ENCODE data around the gene AKAP1.

The AKAP1 gene

DNA sequence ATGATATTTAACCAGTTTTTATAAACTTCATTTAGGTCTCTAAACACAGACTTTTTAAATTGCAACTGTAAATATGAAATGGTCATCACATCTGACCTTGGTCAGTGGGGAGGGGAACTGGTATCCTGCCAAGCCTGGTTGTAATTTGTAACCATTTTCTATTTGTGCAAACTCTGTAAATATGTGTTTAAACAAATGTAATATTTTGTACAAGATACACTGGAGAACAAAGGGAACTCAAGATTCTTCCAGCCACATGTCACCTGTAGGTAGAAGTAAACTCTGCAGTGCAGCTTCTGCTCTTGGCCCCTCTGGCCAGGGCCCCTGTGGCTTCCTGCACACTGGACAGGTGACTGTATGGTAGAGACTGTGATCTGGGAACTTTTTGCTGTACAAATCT is 35.8 kb downstream of the AKAP1 start:
- POLR2A ChIA-PET = no interaction called here
- TF ChIP-seq TARDBP (IDR thresholded peaks at IDR 0.05) (no peak), BHLHE40 (IDR thresholded peaks at IDR 0.05; ENCODE audit: borderline replicate concordance) (no peak)
- DNase-seq (ENCODE audit: extremely low spot score) = no peak
- CTCF ChIA-PET = interaction anchor here (0.9 to 1.9 kb wide), 2 partner anchors 11 to 12 kb away, joined by 3 to 17 read pairs; no protein-coding TSS in a partner anchor

DNA sequence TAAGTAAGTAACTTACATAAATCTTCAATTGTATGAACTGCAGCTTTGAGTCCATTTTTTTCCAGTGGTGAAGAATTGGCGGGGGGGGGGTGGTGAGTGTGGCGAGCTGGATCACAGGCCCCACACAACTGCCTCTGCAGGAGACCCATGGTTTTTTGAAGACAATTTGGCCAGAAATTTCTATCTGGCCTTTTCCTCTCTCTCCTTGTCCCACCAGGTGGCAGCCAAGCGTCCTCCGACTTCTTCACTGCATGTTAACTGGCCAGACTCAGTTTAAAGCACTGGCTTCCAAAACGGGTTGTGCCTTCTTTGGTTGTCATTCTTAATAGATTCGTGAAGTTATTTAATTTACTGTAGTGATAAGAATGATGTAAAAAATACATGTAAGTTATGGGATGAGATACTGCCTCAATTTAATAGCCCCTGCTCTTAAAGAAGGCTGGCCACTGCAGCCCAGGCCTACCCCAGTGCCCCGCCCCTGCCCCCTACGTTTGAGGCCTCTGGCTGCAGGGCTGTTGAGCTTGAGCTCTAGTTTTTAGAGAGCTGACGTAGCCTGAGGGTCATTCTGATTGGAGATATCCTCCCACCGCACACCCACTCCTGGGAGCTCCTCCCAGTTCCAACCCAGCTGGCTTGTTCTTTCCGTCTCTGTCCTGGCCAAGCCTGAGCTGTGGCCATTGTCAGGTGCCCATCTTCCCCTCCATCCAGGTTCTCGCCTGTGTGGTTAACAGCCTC is 36.4 kb downstream of the AKAP1 start:
- CTCF ChIA-PET = interaction anchor here (0.7 to 1.9 kb wide), 2 partner anchors 8 to 13 kb away, joined by 4 to 17 read pairs; no protein-coding TSS in a partner anchor
- peak; percentile 71 for DNase-seq (ENCODE audit: extremely low spot score)
- TF ChIP-seq SP1 (IDR thresholded peaks at IDR 0.05) = no peak
- no peak for TF ChIP-seq FOXM1 (IDR thresholded peaks at IDR 0.05; ENCODE audit: borderline replicate concordance)
- TF ChIP-seq, protein P1, sequence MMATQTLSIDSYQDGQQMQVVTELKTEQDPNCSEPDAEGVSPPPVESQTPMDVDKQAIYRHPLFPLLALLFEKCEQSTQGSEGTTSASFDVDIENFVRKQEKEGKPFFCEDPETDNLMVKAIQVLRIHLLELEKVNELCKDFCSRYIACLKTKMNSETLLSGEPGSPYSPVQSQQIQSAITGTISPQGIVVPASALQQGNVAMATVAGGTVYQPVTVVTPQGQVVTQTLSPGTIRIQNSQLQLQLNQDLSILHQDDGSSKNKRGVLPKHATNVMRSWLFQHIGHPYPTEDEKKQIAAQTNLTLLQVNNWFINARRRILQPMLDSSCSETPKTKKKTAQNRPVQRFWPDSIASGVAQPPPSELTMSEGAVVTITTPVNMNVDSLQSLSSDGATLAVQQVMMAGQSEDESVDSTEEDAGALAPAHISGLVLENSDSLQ (IDR thresholded peaks at IDR 0.05) = no peak
- TF ChIP-seq FOXK2 (IDR thresholded peaks at IDR 0.05) = no peak
- TF ChIP-seq HDGF (IDR thresholded peaks at IDR 0.05; ENCODE audit: borderline replicate concordance) = no peak
- POLR2A ChIA-PET = interaction anchor here (1.3 kb wide), 1 partner anchor 15 kb away, joined by 3 read pairs; no protein-coding TSS in a partner anchor

DNA sequence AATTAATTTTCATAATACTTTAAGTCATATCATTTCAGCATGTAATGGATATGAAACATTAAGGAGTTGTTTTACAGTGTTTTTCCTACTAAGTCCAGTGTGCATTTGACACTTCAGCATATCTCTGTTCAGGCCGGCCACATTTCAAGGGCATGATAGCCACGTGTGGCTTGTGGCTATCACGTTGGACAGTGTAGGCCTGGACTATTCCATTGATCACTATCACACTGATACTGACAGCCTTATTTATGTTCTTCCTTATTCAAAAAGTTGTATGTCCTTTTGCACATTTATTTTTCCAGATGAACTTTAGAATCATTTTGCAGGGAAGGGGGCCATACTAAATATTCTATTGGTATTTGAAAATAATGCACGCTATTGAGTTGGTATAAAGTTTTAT is 39.0 kb downstream of the AKAP1 start:
- DNase-seq (ENCODE audit: extremely low spot score) = no peak
- TF ChIP-seq TARDBP (IDR thresholded peaks at IDR 0.05) (no peak), ARNT (IDR thresholded peaks at IDR 0.05) (no peak), HDGF (IDR thresholded peaks at IDR 0.05; ENCODE audit: borderline replicate concordance) (no peak), ZNF384 (IDR thresholded peaks at IDR 0.05) (no peak), FOXA1 (IDR thresholded peaks at IDR 0.05) (no peak), CTBP1 (IDR thresholded peaks at IDR 0.05; ENCODE audit: borderline replicate concordance) (no peak), BHLHE40 (IDR thresholded peaks at IDR 0.05; ENCODE audit: borderline replicate concordance) (no peak), FOXK2 (IDR thresholded peaks at IDR 0.05) (no peak), ELF4 (IDR thresholded peaks at IDR 0.05) (no peak), L3MBTL2 (conservative IDR thresholded peaks at IDR 0.05) (no peak), FOXM1 (IDR thresholded peaks at IDR 0.05; ENCODE audit: borderline replicate concordance) (no peak), NFRKB (IDR thresholded peaks at IDR 0.05) (no peak), SUZ12 (IDR thresholded peaks at IDR 0.05) (no peak)
- TF ChIP-seq, protein P1 (IDR thresholded peaks at IDR 0.05) = no peak
- POLR2A ChIA-PET = no interaction called here
- CTCF ChIA-PET = no interaction called here

DNA sequence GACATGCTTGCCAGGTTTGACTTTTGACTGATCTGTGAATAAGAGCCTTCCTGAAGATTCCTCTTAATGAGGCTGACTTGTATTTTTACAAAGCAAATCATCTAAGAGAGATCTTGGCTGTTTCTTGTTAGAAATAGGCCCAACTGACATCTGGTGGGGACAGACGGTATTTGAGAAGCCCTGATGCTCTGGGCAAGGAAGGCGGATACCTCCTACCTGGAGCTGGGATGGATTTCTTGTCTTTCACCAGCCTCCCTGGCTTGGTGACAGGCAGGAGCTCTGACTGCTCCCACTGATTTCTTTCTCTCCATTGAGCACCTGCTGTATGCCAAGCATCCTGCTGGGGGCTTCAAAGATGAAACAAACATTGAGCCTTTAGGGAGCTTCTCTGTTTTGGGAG is 40.4 kb downstream of the AKAP1 start:
- CTCF ChIA-PET = interaction anchor here (0.8 to 1.3 kb wide), 3 partner anchors 15 to 547 kb away, joined by 3 to 4 read pairs (median 3); no protein-coding TSS in a partner anchor
- DNase-seq (ENCODE audit: extremely low spot score) = no peak
- TF ChIP-seq SUZ12 (IDR thresholded peaks at IDR 0.05) (no peak), HDGF (IDR thresholded peaks at IDR 0.05; ENCODE audit: borderline replicate concordance) (no peak), ZNF384 (IDR thresholded peaks at IDR 0.05) (no peak), ARNT (IDR thresholded peaks at IDR 0.05) (no peak), L3MBTL2 (conservative IDR thresholded peaks at IDR 0.05) (no peak), SP1 (IDR thresholded peaks at IDR 0.05) (no peak), ELF4 (IDR thresholded peaks at IDR 0.05) (no peak), FOXA1 (IDR thresholded peaks at IDR 0.05) (no peak), CTBP1 (IDR thresholded peaks at IDR 0.05; ENCODE audit: borderline replicate concordance) (no peak), NFRKB (IDR thresholded peaks at IDR 0.05) (no peak), TARDBP (IDR thresholded peaks at IDR 0.05) (no peak), FOXK2 (IDR thresholded peaks at IDR 0.05) (no peak), FOXM1 (IDR thresholded peaks at IDR 0.05; ENCODE audit: borderline replicate concordance) (no peak), LEF1 (IDR thresholded peaks at IDR 0.05; ENCODE audit: borderline replicate concordance) (no peak)
- POLR2A ChIA-PET = interaction anchor here (0.7 kb wide), 1 partner anchor 714 kb away, joined by 3 read pairs; no protein-coding TSS in a partner anchor

DNA sequence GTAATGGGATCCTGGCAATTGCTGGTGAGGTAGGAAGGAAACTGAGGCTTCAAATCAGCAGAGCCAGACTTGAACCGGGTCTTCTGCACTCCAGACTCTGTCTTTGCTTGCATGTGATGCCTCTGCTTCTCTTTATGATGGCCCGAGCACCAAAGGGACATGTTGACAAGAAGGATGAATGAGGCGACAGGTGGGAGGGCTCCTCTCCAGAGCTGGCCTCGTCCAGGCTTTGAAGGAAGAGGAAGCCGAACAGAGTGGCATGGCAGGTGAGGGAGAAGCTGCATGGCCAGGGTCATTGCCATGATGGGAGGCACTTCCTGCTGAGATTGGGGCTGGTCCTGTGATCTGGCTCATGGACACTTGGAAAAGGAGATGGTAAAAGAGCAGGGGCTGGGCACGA is 40.8 kb downstream of the AKAP1 start:
- TF ChIP-seq FOXA1 (IDR thresholded peaks at IDR 0.05) = no peak
- no peak for TF ChIP-seq ARNT (IDR thresholded peaks at IDR 0.05)
- no peak for TF ChIP-seq CTBP1 (IDR thresholded peaks at IDR 0.05; ENCODE audit: borderline replicate concordance)
- no peak for TF ChIP-seq FOXM1 (IDR thresholded peaks at IDR 0.05; ENCODE audit: borderline replicate concordance)
- TF ChIP-seq, protein P1 (IDR thresholded peaks at IDR 0.05) = no peak
- no peak for TF ChIP-seq SP1 (IDR thresholded peaks at IDR 0.05)
- no peak for TF ChIP-seq SUZ12 (IDR thresholded peaks at IDR 0.05)
- TF ChIP-seq L3MBTL2 (conservative IDR thresholded peaks at IDR 0.05) = no peak
- TF ChIP-seq NFRKB (IDR thresholded peaks at IDR 0.05) = no peak
- TF ChIP-seq ZNF384 (IDR thresholded peaks at IDR 0.05) = no peak
- no peak for TF ChIP-seq BHLHE40 (IDR thresholded peaks at IDR 0.05; ENCODE audit: borderline replicate concordance)
- POLR2A ChIA-PET = no interaction called here
- CTCF ChIA-PET = interaction anchor here (0.8 to 1.2 kb wide), 2 partner anchors 15 to 546 kb away, joined by 3 read pairs; no protein-coding TSS in a partner anchor
- no peak for DNase-seq (ENCODE audit: extremely low spot score)

DNA sequence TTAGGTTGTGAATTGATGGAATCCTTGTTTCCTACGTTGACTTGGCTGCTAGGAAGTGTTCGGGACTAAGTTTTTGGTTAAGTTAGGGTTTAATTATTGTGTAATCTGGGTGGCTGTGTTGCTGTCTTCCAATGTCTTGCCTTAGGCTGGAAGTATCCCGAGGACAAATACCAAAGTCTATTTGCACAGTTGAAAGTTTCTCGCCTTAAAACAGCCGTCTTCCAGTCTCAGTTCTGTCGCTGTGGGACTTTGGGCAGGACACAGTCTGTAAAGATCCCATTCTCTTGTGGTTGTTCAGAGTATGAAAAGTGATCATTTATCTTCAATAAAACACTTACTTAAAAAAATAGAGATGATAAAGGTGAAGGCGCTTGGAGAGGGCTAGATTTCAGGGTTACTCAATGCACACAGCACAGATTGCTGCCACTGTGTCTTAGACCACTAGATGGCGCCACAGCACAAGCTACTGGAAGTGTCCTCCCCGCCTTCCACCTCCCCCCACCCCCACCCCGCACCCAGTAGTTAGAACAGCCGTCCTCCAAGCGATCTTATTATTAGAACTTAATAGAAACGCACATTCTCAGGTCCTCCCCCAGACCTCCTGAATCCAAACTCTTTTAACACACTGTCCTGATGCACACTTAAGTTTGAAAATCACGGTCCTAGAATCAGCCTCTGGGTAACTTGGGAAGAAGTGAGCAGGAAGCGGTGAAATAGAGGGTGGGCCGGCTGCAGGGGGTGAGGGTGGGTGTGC is 45.8 kb downstream of the AKAP1 start:
- DNase-seq (ENCODE audit: extremely low spot score) = peak; percentile 94
- ChIA-PET CTCF (interaction anchor here (1.7 kb wide), 1 partner anchor 112 kb away, joined by 6 read pairs; no protein-coding TSS in a partner anchor), POLR2A (no interaction called here)
- no peak for TF ChIP-seq FOXA1 (IDR thresholded peaks at IDR 0.05)
- TF ChIP-seq HDGF (IDR thresholded peaks at IDR 0.05; ENCODE audit: borderline replicate concordance) = no peak
- TF ChIP-seq SUZ12 (IDR thresholded peaks at IDR 0.05) = no peak

Data from HEK293T (cell line).